Epithelial cell of alveolus of lung (primary cell): Measurements from ENCODE around the gene ATAD5. TPM values are rescaled to one million over a fixed set of nuclear protein-coding genes. Genes with fewer than 3 reads are reported as not detected.

Source experiments
- total RNA-seq: library from RNA; depleted of rRNA; stranded (reverse); fragments of >200 nt; gene quantifications from 2 replicates; pipeline ENCODE4 v1.2.1, GENCODE V29; 2015

ATAD5 gene
- 2.5 and 3.8 TPM in 2 replicates for total RNA-seq

GRCh38 chr17:30831663-30832437 lies at the start of gene ATAD5:
Gene ATAD5, plus strand, starts transcription at chr17:30831966. Its CDS starts 382 bp downstream, at chr17:30832348.

GRCh38 chr17:30824356-30825145 lies 7.2 kb upstream of the ATAD5 start, which contains the start of gene CRLF3:
Gene CRLF3, minus strand, starts transcription at chr17:30824692. Its CDS starts 41 bp downstream, at chr17:30824651.

GRCh38 chr17:30906101-30906911 lies 74.5 kb downstream of the ATAD5 start, which contains the start of gene TEFM:
Gene TEFM, minus strand, starts transcription at chr17:30906238. Its CDS starts 40 bp downstream, at chr17:30906198.

GRCh38 chr17:30921544-30922196 lies 89.9 kb downstream of the ATAD5 start, which contains the start of gene ADAP2:
Gene ADAP2, plus strand, starts transcription at chr17:30921945. Its CDS starts 70 bp downstream, at chr17:30922015.

Other genes starting within 250 kb of the ATAD5 start
- gene CRLF3, start 7.3 kb upstream of the ATAD5 start, total RNA-seq = 4.8 and 9.8 TPM in 2 replicates
- 7.0 and 16.1 TPM in 2 replicates for gene TEFM, start 74.3 kb downstream of the ATAD5 start, total RNA-seq
- 2.1 and 2.8 TPM in 2 replicates for gene ADAP2, start 90.0 kb downstream of the ATAD5 start, total RNA-seq
- 14.6 and 22.0 TPM in 2 replicates for gene RNF135, start 139.1 kb downstream of the ATAD5 start, total RNA-seq